Activated gamma-delta T cell treated with Interleukin-2 at 50 U/mL for 16 hours (primary cell): ENCODE measurements around the gene FAM222B.
"Not testable (repeated sequence)": the region's sequence is repeated elsewhere in the genome, so short reads cannot be mapped to it uniquely, and the experiment has no call there.

ENCODE experiments used
- DNase-seq: peaks from one replicate; pipeline ENCODE4 v3.0.0-alpha.2; 2020

The FAM222B gene

GRCh38 chr17:28828294-28829040 lies 14.1 kb downstream of the FAM222B start:
- DNase-seq, result no peak

DNA sequence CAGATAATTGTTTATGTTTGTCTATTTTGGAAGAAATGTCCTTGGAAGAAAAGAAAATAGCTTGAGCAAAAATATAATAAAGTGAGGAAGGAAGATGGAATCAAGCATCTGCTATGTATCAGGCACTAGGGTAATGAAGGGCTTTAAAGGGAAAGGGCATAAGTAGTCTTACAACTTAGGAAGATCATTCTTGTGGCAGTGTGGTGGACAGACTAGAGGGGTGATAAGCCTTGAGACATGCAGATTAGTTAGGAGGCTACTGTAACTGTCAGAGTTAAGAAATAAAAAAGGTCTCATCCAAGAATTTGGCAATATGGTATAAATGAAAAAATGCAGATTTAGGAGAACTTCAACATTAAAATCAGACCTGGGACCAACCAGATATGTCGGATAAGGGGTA lies 14.9 kb downstream of the FAM222B start:
- DNase-seq, result no peak

DNA sequence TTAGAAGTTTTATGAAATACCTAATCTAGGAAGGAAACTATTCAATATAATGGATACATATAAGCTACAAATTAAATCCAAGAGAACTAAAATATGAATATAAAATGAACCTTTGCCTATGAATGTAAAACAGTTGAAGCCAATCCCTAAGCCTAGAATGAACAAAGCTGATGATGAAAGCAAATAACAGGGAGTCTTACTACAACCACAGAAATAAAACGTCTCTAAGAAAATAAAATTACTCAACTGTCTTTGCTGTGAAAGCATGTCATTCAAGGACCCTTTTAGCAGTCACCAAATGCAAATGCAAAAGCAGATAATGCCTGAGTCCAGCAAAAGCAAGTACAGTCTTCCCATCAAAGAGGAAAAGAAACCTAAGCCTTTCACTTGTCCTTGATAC lies 23.0 kb downstream of the FAM222B start:
- DNase-seq, result no peak

DNA sequence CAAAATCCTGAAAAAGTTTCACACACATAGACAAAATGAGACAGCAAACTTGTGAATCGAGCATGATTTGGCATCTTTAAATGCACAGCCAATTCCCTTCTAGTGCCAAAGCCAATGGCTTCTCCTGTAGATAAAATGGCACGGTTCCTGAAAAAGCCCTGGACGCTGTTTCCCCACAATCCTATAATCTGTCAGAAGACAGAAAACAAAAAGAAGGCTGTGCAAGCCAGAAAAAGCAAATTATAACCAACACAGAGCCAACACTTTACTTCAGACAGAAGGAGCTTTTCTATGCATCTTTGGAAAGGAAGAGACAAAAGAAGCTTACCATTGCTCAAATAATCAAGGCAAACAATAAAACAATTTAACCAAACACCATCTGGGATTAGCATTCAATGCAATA lies 23.8 kb downstream of the FAM222B start:
- no peak for DNase-seq

DNA sequence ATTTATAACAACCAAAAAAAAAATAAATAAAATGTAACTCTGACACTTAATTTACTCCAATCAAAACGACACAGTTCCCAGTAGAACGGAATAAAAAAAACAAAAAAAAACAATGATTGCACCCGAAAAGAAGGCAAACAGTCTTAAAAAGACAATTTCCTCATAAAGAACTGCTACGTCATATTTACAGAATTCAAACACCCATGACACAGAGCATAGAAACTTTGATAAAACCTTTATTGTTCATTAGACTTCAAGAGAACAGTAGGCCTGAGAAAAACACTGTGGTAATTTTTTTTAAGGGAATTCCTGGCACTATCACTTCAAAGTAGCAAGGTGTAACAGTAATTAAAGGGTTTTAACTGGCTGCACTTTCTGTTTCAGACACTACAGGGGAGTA lies 26.1 kb downstream of the FAM222B start:
- no peak for DNase-seq

DNA sequence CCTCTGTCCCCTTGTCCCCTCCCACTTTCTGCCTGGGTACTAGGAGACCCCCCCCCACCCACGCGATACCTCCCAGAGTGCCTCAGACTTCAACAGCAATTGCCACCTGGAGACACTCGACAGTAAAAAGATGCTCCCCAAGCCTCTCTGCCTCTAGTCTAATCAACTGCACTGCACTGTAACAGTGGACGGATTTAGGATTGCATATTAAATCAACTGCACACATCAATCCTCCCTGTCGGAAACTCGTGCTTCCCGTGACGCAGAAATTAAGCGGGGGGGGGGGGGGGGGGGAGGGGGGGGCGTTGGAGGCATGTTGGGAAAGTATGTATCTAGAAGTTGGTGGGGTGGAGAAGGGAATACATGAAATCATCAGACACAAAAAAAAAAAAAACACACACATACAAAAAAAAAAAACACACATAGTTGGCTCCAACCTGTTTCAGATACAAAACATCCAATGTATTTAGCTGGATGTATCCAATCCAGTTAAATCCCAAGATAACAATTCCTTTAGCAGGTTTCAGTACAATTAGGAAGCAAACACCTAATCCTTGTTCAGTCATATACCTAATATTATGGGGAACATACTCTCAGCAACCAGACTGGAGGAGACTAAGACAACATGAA lies 29.7 kb downstream of the FAM222B start:
- no peak for DNase-seq

- peak; percentile 95 for DNase-seq
Measured at GRCh38 chr17:28812091-28812747, 30.4 kb downstream of the FAM222B start.

DNA sequence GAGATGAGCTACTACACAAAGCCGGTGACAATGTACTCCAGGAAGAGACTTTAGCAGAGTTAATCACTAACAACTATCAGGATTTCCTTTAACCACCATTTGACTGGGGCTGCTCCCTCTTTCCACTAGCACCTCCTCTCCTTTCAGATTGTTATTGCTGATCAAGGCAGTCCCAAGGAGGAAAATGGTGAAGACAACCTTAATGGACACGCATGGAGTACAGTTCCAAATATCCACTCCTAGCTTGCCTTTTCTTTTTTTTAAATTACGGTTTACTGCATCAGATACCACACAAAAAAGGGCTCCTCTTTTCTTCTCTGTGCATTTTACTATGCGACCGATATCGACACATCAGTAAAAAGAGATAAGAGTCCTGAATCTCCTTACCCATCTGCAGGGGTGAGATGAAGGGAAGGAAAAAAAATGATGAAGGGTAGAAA lies 30.9 kb downstream of the FAM222B start:
- DNase-seq, result no peak

DNA sequence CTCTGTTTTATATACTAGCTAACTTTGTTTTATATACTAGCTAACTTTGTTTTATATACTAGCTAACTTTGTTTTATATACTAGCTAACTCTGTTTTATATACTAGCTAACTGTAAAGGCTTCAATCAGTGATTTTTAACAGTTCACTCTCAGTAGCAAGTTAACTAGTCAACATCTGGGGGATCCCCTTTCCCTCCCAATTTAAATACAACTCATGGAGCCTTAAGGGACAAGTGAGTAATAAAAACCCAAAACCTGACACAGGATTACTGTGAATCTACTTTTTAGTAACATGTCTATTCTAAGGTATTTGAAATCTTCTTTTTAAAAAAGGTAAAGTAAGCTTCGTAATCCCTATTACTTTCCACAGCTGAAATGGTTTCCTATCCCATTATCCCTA lies 32.2 kb downstream of the FAM222B start:
- DNase-seq, result no peak

- no peak for DNase-seq
Measured at GRCh38 chr17:28807925-28808634, 34.5 kb downstream of the FAM222B start.

DNA sequence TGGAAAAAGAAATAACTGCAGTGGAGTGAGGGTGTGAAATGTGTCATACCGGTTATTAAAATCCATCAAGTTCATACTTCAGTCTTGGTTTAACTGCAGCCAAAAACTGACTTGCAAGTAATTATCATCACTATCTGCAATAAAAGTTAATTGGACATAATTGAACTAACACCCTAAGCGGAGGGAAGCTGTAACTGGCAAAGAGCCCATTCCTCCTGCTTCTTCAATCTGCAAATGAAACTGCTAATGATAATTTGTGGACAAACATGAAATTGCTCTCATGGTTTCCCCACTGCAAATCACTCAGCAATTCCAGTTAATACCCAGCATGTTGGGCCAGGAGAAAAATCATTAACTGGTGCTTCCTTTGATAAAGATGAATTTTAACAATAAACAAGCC lies 46.5 kb downstream of the FAM222B start:
- no peak for DNase-seq

DNA sequence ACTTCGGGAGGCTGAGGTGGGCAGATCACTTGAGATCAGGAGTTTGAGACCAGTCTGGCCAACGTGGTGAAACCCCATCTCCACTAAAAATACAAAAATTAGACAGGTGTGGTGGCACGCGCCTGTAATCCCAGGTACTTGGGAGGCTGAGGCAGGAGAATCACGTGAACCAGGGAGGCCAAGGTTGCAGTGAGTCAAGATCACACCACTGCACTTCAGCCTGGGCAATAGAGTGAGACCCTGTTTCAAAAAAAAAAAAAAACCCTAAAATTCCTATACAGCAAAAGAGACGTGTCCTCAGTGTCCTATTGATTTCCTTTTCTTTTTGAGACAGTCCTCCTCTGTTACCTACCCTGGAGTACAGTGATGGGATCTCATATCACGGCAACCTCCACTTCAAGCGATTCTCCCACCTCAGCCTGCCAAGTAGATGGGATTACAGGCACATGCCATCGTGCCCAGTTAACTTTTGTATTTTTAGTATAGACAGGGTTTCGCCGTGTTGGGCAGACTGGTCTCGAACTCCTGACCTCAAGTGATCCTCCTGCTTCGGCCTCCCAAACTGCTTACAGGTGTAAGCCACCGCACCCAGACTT lies 47.6 kb downstream of the FAM222B start:
- DNase-seq, result not testable (repeated sequence)

GRCh38 chr17:28792877-28793661 lies 49.5 kb downstream of the FAM222B start:
- no peak for DNase-seq

DNA sequence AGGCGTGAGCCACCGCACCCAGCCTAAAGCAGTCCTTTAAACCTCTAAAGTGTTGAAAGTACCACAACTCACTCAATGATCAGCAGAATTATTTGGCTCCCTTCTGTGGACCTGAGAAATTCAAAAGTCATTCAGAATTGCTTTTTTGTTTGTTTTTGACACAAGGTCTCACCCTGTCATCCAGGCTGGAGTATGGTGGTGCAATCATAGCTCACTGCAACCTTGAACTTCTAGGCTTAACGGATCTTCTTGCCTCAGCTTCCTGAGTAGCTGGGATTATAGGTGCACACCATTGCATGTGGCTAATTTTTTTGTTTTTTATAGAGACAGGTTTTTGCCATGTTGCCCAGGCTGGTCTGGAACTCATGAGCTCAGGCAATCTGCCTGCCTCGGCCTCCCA lies 54.5 kb downstream of the FAM222B start:
- DNase-seq, result no peak

- DNase-seq, result no peak
Measured at GRCh38 chr17:28783161-28783560, 59.4 kb downstream of the FAM222B start.

DNA sequence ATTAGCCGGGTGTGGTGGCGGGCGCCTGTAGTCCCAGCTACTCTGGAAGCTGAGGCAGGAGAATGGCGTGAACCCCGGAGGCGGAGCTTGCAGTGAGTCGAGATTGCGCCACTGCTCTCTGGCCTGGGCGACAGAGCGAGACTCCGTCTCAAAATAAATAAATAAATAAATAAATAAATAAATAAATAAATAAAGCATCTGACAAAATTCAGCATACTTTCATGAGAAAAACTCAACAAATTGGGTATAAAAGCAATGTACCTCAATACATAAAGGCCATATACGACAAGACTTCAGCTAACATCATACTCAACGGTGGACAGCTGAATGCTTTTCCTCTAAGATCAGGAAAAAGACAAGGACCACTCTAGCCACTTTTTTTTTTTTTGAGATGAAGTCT lies 63.0 kb downstream of the FAM222B start:
- not testable (repeated sequence) for DNase-seq

DNA sequence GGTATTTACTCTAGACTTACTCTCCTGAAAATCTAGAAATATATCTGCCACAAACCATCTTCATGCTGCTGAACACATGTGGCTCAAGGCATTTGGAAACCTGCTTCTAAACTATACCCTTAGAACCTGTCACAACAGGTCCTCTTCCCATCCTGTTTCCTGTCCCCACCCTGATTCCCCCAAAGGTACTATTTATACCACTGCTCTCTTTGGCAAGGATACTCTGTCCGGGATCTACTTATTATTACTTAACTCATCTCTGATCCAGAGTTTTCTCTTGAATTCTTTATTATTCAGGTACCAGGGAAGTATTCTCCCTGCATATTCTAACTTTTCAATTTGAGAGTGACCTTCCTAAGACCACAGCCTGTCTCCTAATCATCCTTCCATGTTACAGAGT lies 65.4 kb downstream of the FAM222B start:
- no peak for DNase-seq

GRCh38 chr17:28774206-28774605 lies 68.4 kb downstream of the FAM222B start:
- DNase-seq, result no peak

GRCh38 chr17:28773736-28774135 lies 68.9 kb downstream of the FAM222B start:
- no peak for DNase-seq

DNA sequence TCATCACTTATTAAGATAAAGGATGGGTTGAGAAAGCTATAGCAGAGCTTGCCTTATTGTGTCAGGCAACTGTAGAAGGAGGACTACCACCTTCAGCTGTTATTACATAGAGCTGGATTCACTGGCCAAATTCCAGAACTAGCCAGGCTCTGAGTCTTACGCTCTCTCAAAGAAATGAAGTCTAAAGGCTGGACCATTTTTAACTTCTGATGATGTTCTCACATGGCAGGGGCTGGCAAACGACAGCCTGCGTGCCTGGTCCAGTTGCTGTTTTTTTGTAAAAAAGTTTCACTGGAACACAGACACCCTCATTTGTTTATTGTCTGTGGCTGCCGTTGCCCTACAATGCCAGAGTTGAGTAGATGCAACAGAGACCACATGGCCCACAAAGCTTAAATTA lies 77.6 kb downstream of the FAM222B start:
- DNase-seq, result no peak

GRCh38 chr17:28763804-28764266 lies 78.8 kb downstream of the FAM222B start:
- DNase-seq, result peak; percentile 83

GRCh38 chr17:28763137-28763799 lies 79.3 kb downstream of the FAM222B start:
- no peak for DNase-seq
